A673 (cell line): Measurements from ENCODE around the gene KCND1. TPM values are rescaled to one million over a fixed set of nuclear protein-coding genes. Genes with fewer than 3 reads are reported as not detected.
"Not testable (repeated sequence)": the region's sequence is repeated elsewhere in the genome, so short reads cannot be mapped to it uniquely, and the experiment has no call there.

Source experiments
- BruUV-seq: library from RNA; stranded (reverse); fragments of 400-500 nt; replicated peaks from 2 replicates; lab custom pipeline; 2021; lab: Mats Ljungman, UMichigan
- CTCF ChIA-PET: fragments of 300-600 bp; sonication (Branson Sonifier 250); formaldehyde crosslinking; loops from one replicate; lab custom pipeline; 2022; ENCODE audit warnings: antibody characterized with exemption; lab: Charles Lee
- POLR2A ChIA-PET: fragments of 300-600 bp; sonication (Branson Sonifier 250); formaldehyde crosslinking; loops from one replicate; lab custom pipeline; 2022; ENCODE audit warnings: antibody characterized with exemption; ENCODE audit not compliant: low non-redundant PET; lab: Charles Lee
- DNase-seq: peaks from one replicate; pipeline ENCODE4 v3.0.0-alpha.2; 2015; ENCODE audit warnings: low spot score
- H3K27ac ChIP-seq: fragments of 200-600 bp; sonication (generic); 2 replicates; pipeline ENCODE4 v1.5.1; 2016; ENCODE audit warnings: mixed run types, low read depth, mild to moderate bottlenecking, mixed read lengths, antibody characterized with exemption, low read length; ENCODE audit not compliant: poor library complexity, severe bottlenecking
- H3K27me3 ChIP-seq: fragments of 200-600 bp; sonication (generic); replicated peaks from 2 replicates; pipeline ENCODE4 v1.6.1; 2017; ENCODE audit warnings: mixed run types, low read depth, mild to moderate bottlenecking, mixed read lengths, antibody characterized with exemption, low read length; ENCODE audit not compliant: insufficient read depth, poor library complexity
- H3K36me3 ChIP-seq: fragments of 200-600 bp; sonication (generic); 2 replicates; pipeline ENCODE4 v1.6.1; 2016; ENCODE audit warnings: mixed run types, mild to moderate bottlenecking, mixed read lengths, antibody characterized with exemption, low read length; ENCODE audit not compliant: insufficient read depth, poor library complexity, severe bottlenecking
- H3K4me1 ChIP-seq: fragments of 200-600 bp; sonication (generic); 2 replicates; pipeline ENCODE4 v1.6.1; 2017; ENCODE audit warnings: mixed run types, mild to moderate bottlenecking, mixed read lengths, antibody characterized with exemption, low read length; ENCODE audit not compliant: insufficient read depth, poor library complexity, severe bottlenecking
- H3K4me3 ChIP-seq: fragments of 200-600 bp; sonication (generic); 2 replicates; pipeline ENCODE4 v1.5.1; 2016; ENCODE audit warnings: low read depth, mixed run types, mild to moderate bottlenecking, mixed read lengths, low read length; ENCODE audit not compliant: poor library complexity, severe bottlenecking
- H3K9me3 ChIP-seq: fragments of 200-600 bp; sonication (generic); 2 replicates; pipeline ENCODE4 v1.6.1; 2016; ENCODE audit warnings: mixed run types, low read depth, mild to moderate bottlenecking, mixed read lengths, antibody characterized with exemption, low read length; ENCODE audit not compliant: poor library complexity, severe bottlenecking
- CTCF ChIP-seq: fragments of 300-800, 200-600 bp; sonication (generic); conservative IDR thresholded peaks from 2 replicates; pipeline ENCODE4 v1.5.1; 2017; ENCODE audit warnings: low read depth, mild to moderate bottlenecking, antibody characterized with exemption, low read length, moderate library complexity, mixed read lengths
- EZH2 ChIP-seq: fragments of 200-600 bp; sonication (generic); IDR thresholded peaks from 2 replicates; pipeline ENCODE4 v1.6.1; 2017; ENCODE audit warnings: borderline replicate concordance, low read depth, mild to moderate bottlenecking, mixed read lengths, antibody characterized with exemption, low read length; ENCODE audit not compliant: poor library complexity, severe bottlenecking
- intact Hi-C: fragments of 100-400 bp; cut with micrococcal nuclease; formaldehyde crosslinking; loops from one replicate; pipeline ENCODE4 v1.10.0; 2022; ENCODE audit not compliant: unreplicated experiment
- total RNA-seq: library from RNA; stranded (reverse); gene quantifications from 2 replicates; pipeline ENCODE4 v1.2.3, GENCODE V29; 2021

Gene KCND1
- total RNA-seq, 1 experiment from 2014 or later, result 4.3 TPM

GRCh38 chrX:48983081-48983480, 11.4 kb upstream of the KCND1 start:
- H3K36me3 ChIP-seq, result peaks cover 39% of the 10 kb centered on the region
- H3K4me3 ChIP-seq, result no peak overlapping the region
- no peak overlapping the region for H3K27ac ChIP-seq
- intact Hi-C loops, result no loop called here
- no peak for TF ChIP-seq EZH2
- TF ChIP-seq CTCF, result no peak
- ChIA-PET POLR2A (no interaction called here), CTCF (interaction anchor here (1.2 kb wide), 1 partner anchor 12 kb away, joined by 3 read pairs; the partner anchor contains the start of gene KCND1)
- H3K9me3 ChIP-seq, result no peaks in the 10 kb centered on the region
- H3K4me1 ChIP-seq, result no peaks in the 10 kb centered on the region
- DNase-seq, result no peak
- no TSS peak for BruUV-seq
- H3K27me3 ChIP-seq, result no peaks in the 10 kb centered on the region

- POLR2A ChIA-PET, result no interaction called here
- Histone ChIP-seq H3K4me1 (no peaks in the 10 kb centered on the region), H3K27ac (no peak overlapping the region), H3K4me3 (no peak overlapping the region), H3K9me3 (no peaks in the 10 kb centered on the region), H3K27me3 (no peaks in the 10 kb centered on the region), H3K36me3 (peaks cover 44% of the 10 kb centered on the region)
- intact Hi-C loops, result no loop called here
- BruUV-seq, result no TSS peak
- TF ChIP-seq EZH2, result no peak
- CTCF ChIA-PET, result no interaction called here
- DNase-seq, result no peak
These were observed 9.5 kb upstream of the KCND1 start for GRCh38 chrX:48981178-48981577.

GRCh38 chrX:48980341-48980740, 8.7 kb upstream of the KCND1 start:
- BruUV-seq, H3K27me3 ChIP-seq, H3K4me1 ChIP-seq, CTCF ChIA-PET, DNase-seq, H3K4me3 ChIP-seq, intact Hi-C loops, H3K27ac ChIP-seq, H3K9me3 ChIP-seq, POLR2A ChIA-PET: not testable (repeated sequence)
- peaks cover 44% of the 10 kb centered on the region for H3K36me3 ChIP-seq

GRCh38 chrX:48978226-48978625, 6.6 kb upstream of the KCND1 start:
- ChIA-PET CTCF (no interaction called here), POLR2A (no interaction called here)
- no peak overlapping the region for H3K4me3 ChIP-seq
- no peaks in the 10 kb centered on the region for H3K9me3 ChIP-seq
- no peak for TF ChIP-seq CTCF
- TF ChIP-seq EZH2, result no peak
- intact Hi-C loops, result no loop called here
- H3K27me3 ChIP-seq, result no peaks in the 10 kb centered on the region
- BruUV-seq, result no TSS peak
- no peak overlapping the region for H3K27ac ChIP-seq
- no peaks in the 10 kb centered on the region for H3K4me1 ChIP-seq
- peaks cover 32% of the 10 kb centered on the region for H3K36me3 ChIP-seq
- no peak for DNase-seq
